CMK (cell line): Measurements from ENCODE around the gene MZT2B.
"Not testable (repeated sequence)": the region's sequence is repeated elsewhere in the genome, so short reads cannot be mapped to it uniquely, and the experiment has no call there.

Source experiments
- DNase-seq: peaks from one replicate; pipeline ENCODE4 v3.0.0-alpha.2; 2010; ENCODE audit warnings: low read depth

Gene MZT2B

DNA sequence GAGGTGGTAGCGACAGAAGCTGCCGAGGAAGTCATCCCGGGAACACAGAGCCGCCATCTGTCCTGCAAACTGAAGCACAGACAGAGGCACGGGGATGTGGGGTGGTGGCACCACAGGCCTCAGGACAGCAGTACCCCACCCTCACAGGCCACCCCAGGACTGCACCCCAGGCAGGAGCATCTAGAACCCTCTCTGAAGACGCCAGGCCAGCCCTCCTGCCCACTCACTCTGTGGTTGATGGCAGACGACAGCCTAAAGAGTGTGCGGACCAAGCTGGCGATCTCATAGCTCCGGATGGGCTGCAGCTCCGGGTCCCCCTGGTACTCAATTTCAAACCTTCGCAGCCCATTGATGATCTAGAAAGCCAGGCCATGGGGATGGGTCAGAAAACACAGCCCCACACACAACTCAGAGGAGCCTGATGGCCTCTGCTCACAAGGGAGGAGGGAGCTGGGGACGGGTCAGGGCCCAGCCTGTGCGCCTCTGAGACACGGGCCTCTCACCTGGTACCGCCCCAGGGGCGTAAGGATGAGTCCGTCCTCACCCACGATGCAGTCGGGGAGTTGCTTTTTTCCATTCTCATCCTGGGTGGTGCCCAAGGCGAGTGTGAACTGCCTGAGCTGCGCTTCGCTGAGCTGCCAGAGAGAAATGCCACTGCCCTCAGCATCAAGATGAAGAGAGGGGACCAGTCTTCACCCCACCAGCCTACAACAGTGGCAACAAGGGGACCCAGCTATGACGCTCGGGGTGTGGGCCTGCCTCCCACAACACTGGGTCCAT lies 29.1 kb upstream of the MZT2B start:
- no peak for DNase-seq

DNA sequence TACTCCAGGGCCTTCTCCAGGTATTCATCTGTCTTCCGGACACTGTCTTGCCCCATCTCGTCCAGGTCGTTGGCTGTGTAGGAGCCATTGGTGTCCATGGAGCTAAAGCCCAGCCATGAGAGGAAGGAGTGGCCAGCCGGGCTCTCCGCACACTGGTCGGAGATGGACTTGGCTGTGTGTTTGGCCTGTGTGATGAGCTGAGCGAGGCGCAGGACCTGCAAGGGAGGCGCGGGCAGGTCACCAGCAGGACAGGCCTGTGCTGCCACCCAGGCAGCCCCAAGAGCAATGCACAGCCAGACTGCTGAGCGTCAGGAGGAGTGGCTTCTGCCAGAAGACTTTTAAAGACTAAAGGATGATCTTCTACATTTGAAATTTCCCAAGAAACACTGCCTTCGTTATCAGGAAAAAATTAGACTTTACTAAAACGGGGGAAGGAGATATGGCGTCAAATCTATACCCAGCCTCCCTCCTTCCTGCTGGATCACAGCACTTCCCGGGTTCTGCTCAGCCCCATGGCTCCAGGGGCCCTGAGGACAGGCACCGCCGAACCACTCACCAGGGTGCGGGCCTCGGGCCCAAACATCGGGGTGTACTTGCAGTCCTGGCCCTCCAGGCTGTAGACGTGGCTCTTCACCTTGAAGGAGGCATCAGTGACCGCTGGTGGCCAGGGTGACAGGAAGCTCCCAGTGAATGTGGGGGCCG lies 28.2 kb upstream of the MZT2B start:
- DNase-seq, result not testable (repeated sequence)

DNA sequence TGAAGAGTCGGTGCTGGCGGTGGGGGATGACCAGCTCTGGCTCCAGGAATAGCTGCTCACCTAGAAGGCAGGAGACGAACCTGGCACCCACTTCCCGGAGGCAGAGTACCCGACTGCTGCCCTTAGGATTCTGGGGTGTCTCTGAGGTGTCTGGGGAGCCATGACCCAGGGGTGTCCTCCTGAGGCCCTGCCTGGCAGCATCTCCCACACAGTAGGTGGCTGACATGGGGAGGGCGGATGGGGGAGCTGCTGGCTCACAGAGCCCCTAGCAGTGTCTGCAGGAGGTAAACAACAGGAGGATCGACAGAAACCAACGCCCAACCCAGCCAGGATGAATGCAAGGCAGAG lies 27.7 kb upstream of the MZT2B start:
- DNase-seq, result not testable (repeated sequence)

DNA sequence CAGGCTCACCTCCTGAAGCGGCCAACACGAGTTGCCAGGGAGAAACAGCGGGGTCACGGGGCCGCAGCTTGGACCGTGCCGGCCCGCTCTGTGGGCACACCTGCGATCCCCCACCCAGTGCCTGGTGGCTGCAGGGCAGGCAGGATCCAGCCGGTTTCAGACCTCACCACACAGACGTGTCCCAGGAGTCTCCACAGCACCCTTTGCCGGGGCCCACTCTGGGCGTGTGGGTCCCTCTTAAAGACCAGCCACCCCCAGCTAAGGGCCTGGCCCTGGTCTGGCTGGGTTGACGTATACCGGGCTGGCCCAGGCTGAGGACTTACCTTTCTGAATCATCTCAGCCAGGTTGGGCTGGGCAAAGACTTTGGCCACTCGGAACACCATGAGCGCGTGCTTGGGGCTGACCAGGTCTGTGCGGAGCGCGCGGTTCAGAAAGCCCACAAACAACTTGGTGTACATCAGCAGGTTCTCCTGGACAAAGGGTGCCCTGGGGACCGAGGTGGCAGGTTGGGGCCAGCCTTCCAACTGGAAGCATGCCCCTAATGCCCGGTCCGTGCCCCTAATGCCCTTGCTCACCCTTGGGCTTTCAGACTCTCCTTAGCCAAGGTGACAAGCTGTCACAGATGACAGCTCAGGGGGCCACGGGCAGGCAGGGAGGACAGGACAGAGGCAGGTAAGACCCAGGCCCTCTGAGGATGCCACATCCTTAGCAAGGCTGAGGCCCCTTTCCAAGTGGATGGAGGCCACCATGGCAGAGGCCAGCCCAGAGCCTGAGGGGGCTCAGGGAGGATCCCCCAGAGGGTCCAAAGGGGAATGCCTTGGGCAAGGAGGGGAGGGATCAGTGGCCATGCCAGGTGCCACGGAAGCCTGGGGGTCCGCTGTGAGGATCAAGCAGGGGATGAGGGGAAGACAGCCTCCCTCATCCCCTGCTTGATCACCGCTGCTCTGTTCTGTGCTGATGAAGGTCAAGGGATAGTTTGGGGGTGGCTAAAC lies 27.0 kb upstream of the MZT2B start:
- DNase-seq, result no peak

DNA sequence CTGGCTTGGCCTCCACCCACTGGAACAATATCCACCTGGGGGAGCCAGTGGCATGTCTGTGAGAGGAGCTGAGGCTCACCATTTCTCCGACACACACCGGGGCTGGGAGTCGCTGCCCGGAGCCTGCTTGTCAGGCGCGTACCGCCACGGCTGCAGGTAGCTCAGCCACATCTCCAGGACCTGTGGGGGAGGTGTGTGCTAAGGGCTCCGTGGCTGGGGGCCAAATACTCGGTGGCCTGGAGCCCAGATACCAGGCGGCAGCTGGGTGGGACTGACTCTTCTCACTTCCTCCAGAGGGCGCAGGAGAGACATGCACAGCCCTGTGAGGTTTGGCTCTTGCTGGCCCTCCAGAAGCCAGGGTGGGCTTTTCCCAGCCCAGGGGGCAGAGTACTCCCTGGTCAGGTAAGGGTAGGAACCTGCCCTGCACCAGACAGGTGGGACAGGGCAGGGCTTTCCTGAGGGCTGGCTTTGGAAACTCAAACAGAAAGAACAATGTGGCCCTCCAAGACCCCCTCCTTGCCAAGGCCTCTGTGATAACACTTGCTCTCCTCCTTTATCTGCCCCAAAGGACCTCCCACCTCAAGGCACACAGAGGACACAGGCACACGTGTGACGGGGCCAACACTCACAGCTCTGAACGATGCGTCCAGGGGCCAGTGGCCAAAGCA lies 26.0 kb upstream of the MZT2B start:
- DNase-seq, result not testable (repeated sequence)

DNA sequence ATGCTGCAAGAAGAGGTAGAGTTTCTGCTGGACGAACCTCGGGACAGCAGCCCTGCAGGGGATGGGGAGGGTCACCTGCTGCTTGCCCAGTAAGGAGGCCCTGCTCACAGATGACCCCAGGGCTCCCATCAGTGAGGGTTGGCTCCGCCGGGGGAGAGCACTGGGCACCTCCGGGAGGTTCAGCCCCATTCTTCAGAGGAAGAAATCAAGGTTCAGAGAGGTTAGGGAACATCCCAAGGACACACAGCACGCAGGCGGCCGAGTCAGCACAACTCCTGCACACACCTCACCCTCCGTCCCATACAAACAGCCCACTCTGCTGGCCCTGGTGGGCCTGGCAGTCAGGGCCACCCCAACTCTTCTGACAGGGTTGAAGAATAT lies 25.4 kb upstream of the MZT2B start:
- no peak for DNase-seq

DNA sequence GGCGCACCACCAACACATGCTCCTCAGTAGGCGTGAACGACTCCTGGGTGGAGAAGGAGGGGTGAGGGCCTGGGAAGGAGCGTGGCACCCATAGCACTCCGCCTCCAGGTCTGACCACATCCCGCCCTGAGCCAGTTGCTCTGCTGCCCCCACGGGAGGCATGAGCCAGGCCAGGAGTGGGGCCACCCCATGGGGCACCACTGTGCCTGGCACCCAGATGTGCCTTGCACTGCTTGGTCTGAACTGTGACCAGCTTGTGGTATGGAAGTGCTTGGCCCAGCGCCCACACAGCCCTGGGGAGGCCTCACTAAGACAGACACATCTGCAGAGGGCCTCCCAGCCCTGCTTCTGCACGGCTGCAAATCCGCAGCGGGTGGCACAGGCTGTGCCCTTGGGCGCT lies 24.7 kb upstream of the MZT2B start:
- DNase-seq, result not testable (repeated sequence)

DNA sequence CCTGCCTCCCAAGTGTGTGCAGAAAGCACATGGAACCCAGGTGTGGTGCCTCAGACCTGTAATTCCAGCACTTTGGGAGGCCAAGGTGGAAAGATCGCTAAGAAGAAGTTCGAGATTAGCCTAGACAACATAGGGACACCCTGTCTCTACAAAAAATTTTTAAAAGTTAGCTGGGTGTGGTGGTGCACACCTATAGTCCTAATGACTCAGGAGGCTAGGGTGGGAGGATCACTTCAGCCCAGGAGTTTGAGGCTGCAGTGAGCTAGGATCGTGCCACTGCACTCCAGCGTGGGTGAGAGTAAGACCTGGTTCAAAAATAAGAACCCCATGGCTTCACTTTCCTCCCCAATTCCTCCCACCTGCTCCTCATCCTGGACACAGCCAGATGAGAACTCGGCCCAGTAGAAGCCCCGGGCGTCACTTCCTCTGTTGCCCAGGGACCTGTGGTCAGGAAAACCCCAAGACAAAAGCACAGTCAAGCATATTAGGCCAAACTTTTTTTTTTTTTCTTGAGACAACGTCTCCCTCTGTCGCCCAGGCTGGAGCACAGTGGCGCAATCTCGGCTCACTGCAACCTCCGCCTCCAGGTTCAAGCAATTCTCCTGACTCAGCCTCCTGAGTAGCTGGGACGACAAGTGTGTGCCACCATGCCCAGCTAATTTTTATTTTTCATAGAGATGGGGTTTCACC lies 24.1 kb upstream of the MZT2B start:
- not testable (repeated sequence) for DNase-seq

DNA sequence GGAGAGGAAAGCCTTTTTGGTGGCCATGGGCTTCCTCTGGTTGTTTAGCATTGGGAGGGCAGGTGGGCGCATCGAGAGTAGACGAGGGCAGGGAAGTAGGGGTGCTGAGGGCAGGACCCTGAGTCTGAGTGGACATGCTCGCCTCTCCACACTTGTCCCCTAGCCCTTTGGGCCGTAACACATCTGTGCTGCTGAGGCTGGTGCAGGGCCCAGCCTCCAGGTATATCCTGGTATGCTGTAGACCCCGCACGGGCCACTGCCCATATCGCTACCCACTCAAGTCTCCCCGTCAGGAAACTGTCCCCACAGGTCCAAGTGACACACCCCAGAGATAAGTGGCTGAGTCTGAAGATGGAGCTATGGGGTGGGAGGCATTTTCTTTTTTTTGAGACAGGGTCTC lies 23.4 kb upstream of the MZT2B start:
- no peak for DNase-seq

DNA sequence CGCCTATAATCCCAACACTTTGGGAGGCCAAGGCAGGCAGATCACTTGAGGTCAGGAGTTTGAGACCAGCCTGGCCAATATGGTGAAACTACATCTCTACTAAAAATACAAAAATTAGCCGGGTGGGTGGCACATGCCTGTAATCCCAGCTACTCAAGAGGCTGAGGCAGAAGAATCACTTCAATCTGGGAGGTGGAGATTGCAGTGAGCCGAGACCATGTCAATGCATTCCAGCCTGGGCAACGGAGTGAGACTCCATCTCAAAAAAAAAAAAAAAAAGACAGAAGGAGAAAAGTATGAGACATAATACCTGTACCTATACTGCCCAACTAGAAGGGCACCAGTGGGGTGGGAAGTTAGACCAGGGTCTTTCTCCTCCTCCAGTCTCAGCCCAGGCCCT lies 22.7 kb upstream of the MZT2B start:
- DNase-seq, result not testable (repeated sequence)

DNA sequence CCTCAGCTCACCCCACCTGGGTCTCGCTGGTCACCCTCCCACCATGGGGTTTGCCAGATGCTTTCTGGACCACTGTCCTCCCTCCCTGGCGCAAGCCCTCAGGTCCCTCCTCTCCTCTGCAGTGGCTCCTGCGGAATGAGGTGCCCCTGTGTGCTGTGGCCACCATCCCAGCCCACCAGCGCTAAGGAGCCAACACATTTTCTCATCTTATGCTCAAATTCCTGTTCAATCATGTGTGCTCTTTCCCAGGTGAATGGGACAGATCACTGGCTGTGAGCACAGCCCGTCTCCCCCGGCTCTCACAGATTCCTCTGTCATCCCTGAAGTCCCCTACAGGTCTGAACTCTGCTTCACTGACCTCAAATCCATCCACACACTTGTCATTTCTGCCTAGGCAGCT lies 21.9 kb upstream of the MZT2B start:
- DNase-seq, result no peak

DNA sequence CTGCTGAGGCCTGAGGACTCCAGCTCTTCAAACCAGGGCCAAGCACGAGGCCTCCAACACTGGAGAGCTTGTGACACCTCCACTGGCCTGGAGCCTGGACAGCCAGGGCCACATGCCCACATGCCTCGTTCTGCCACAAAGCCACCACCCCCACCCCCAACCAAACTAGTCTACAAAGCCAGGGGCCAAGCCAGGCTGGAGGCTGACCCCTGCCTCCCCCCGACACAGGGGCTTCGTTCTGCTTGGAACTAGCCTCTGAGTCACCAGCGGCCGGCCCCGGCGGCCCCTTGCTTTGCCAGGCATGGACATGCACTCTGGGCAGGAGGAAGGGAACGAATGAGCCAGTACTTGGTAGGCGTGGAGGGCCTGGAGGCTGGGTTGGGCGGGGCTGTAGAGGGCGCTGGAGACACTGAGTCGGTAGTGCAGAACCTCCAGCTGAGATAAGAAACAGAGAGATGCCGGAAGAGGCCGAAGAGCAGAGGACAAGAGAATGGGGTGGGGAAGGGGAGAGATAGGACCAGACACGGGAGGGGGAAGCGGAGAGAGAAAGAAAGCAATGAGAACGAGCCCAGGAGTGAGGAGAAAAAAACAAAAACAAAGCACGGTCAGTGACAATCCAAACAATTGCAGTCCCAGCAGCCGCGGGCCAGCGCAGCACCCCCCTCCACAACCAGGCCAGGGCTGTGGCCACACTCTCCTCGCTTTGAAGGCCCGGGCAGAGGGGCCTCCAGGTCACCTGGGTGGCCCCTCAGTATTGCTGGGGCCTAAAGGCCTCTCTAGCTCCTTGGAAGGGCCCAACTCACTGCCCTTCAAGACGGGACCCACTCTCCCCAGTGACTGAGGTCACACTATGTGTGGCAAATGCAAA lies 21.0 kb upstream of the MZT2B start:
- not testable (repeated sequence) for DNase-seq

DNA sequence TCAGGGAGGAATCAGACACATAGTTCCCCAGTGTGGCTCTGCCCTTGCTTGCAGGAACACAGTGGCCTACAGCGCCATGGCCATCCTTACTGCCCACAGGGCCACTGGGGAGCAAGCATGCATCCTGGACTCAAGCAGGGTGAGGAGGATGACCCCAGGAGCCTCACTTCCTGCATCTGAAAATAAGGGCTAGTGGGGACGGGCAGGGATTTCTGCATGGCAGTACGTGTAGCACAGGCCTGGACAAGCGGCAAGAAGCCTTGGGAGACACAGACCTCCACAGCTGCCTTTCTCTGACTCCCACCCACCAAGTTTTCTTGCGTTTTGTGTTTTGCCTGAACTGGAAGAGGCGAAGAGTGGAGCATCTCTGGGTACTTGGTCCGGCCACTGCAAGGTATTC lies 19.6 kb upstream of the MZT2B start:
- not testable (repeated sequence) for DNase-seq

DNA sequence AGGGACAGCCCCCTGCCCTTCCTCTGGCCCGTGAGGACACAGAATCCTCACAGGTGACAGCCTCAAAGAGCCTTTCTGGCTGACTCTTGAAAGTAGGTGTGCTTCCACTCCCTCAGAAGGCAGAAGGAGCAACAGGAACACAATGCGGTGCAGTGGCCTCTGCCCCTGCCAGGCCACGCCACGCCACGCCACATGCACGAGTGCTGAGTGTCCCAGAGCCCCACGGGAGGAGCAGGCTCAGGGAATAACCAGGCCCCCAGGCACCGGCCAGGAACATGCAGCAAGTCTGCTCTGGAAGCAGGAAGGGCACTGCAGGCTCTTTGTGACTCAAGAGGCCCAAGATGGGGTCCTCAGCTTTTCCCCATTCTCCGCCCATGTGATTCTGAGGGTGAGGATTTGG lies 19.1 kb upstream of the MZT2B start:
- no peak for DNase-seq

DNA sequence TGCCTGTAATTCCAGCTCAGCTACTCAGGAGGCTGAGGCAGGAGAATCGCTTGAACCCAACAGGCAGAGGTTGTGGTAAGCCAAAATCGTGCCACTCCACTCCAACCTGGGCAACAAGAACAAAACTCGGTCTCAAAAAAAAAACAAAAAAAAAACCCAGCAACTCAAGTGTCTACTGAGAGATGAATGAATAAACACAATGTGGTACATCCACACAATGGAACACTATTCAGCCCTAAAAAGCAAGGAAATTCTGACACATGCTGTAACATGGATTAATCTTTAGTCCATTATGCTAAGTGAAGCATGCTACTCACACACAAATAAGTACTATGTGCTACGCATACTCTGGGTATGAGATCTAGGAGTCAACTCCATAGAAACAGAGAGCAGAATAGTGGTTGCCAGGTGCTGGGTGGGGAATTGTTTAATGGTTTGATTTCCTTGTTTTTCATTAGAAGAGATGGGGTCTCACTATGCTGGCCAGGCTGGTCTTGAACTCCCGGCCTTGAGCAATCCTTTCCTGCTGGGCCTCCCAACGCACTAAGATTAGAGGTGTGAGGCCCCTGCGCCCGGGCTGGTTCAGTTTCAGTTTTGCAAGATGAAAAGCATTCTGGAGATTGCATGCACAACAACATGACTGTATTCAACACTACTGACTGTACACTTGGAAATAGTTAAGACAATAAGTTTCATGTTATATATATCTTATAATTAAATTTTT lies 16.6 kb upstream of the MZT2B start:
- no peak for DNase-seq

DNA sequence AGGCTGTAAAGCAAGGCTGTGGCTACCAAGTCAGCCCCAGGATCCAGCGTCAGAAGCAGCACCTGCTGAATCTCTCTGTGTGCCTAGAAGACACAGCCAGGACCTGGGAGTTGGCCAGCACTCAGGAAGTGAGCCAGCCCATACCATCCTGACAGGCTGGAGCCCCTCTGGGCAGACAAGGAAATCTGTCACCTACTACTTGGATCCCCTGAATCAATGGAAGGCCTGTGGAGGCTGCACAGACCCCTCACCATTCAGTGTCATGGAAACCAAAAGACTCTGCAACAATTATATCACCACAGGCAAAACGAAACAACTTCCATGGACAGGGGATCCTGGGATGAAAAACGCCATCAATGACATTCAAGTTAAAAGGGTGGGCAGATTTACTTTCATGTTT lies 15.5 kb upstream of the MZT2B start:
- DNase-seq, result not testable (repeated sequence)

DNA sequence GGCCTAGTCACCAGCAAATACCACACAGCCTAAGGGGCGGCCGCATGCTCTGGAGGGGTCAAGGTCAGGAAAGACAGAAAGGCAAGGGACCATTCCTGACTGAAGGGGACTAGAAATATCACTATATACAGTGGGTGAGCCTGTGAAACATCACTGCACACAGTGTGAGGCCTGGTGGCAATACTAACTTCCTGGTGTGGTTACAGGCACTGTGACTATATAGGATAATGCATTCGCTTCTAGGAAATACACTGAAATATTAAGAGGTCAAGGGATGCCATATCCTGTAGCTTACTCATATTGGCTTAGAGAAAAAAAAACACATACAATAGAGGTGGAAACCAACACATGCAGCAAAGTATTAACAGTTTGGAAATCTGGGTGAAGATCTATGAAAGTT lies 12.9 kb upstream of the MZT2B start:
- not testable (repeated sequence) for DNase-seq

DNA sequence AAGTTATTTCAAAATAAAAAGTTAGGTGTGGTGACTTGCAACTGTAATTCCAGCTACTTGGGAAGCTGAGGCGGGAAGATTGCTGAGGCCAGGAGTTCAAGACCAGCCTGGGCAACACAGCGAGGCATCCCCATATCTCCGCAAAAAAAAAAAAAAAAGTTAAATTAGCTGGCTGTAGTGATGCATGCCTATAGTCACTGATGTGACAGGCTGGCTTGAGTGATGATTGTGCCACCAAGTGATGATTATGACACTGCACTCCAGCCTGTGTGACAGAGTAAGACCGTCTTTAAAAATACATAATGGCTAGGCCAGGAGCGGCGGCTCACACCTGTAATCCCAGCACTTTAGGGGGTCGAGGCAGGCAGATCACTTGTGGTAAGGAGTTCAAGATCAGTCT lies 12.2 kb upstream of the MZT2B start:
- no peak for DNase-seq

DNA sequence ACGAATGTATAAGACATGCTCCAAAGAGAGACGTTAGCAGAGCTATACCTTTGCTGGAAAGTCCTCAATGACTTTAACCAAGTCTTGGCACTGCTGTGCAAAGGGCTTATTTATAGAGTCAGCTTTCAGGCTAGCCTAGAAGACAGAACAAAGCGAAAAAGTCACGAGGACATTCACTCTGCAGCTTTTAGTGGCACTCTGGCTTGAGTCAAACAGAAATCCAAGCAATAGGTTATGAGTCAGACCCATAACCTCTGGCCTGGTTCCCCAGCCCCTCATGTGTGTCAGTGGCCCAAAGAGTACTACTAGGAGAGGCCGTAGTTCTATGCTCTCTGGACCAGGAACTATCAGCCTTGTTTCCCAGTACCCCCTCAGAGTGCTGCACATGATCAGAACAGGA lies 7.2 kb upstream of the MZT2B start:
- DNase-seq, result not testable (repeated sequence)
